HCT116 (cell line): ENCODE measurements around the gene AGPAT3.

Source experiments
- CTCF ChIP-seq, 3 experiments: fragments of 200-600 bp in 1 of 3; sonication (generic) in 1 of 3; IDR thresholded peaks in 2 of 3; conservative IDR thresholded peaks in 1 of 3; 2 replicates each; pipeline ENCODE4 v1.5.1; 2012 to 2017; ENCODE audit warnings: low read depth in 2 of 3, low read length in 2 of 3, antibody characterized with exemption in 1 of 3, borderline replicate concordance in 1 of 3, control low read depth in 1 of 3, mild to moderate bottlenecking in 1 of 3, mixed read lengths in 1 of 3, mixed run types in 1 of 3, moderate library complexity in 1 of 3; ENCODE audit not compliant: insufficient read depth in 1 of 3
- EZH2phosphoT487 ChIP-seq: fragments of 200-600 bp; IDR thresholded peaks from 2 replicates; pipeline ENCODE4 v1.6.1; 2018; ENCODE audit warnings: antibody characterized with exemption, borderline replicate concordance

DNA sequence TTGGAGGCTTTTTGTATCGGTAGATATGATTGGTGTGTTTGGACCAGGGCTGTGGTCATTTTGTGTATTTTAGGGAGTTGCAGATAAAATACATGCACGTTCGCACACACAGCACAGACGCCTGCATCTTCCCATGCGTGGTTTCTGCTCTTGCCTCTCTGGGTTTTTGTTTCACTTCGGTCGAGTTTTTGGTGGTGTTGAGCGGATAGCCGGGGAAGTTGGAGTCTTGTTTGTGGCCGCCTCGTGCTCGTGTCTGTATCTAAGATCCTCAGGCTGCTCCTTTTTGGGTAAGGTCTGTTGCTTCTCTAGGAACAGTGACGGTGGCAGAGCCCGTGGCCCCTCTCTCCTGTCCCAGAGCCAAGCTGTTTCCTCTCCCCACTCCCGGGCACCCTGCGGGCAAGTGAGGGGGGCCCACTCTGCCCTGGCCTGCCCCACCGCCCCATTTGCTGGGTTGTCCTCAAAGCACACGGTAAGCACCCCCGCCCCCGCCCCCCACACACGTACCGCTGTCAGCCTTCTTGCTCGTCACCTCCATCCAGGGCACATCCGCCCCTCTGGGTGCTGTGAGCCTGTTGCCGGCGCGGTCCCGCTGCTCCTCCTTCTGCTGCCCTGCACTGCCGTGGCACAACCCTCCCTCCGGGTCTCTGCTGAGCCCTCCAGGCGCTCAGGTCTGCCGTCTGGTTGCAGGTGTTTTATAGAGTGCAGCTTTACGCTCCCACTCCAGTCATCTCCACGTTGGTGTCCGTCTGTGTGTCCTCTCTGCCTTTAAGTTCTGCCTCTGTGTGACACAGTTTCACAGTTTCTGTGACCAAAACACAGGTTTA lies 51.9 kb downstream of the AGPAT3 start:
- TF ChIP-seq CTCF (IDR thresholded peaks at IDR 0.05 in 2 of 3, conservative IDR thresholded peaks at IDR 0.05 in 1 of 3; ENCODE audit: borderline replicate concordance in 1 of 3, insufficient read depth in 1 of 3, low read depth in 2 of 3, low read length in 2 of 3) (no peak), EZH2phosphoT487 (no peak)
